Spleen (tissue), 11 donors: ENCODE data around the gene SEC31B. TPM values are rescaled to one million over a fixed set of nuclear protein-coding genes. Genes with fewer than 3 reads are reported as not detected.
A peak's percentile ranks its signal among the peaks of the same experiment; 100 is the strongest.

Experiments
- DNase-seq: peaks from one replicate; pipeline ENCODE4 v3.0.0-alpha.2; 2020
- H3K27ac ChIP-seq, 8 donors: fragments of 200-600 bp; sonication (generic) in 7 of 8; 1 replicate in 4 of 8; 2 replicates in 4 of 8; pipeline versions ENCODE4 v1.5.0 to v1.8.0; 2016 to 2021; ENCODE audit warnings: inconsistent platforms in 4 of 8, mild to moderate bottlenecking in 4 of 8, moderate library complexity in 1 of 8
- H3K27me3 ChIP-seq, 7 donors: fragments of 200-600 bp; sonication (generic) in 6 of 7; replicated peaks in 1 of 7; 1 replicate in 4 of 7; 2 replicates in 3 of 7; pipeline versions ENCODE4 v1.5.0 to v1.8.0; 2016 to 2021; ENCODE audit warnings: inconsistent platforms in 3 of 7, mild to moderate bottlenecking in 1 of 7
- H3K36me3 ChIP-seq, 6 donors: fragments of 200-600 bp; sonication (generic) in 5 of 6; 1 replicate in 4 of 6; 2 replicates in 2 of 6; pipeline versions ENCODE4 v1.5.0 to v1.8.0; 2016 to 2021; ENCODE audit warnings: inconsistent platforms in 2 of 6
- H3K4me1 ChIP-seq, 6 donors: fragments of 200-600 bp; sonication (generic) in 5 of 6; 1 replicate in 3 of 6; 2 replicates in 3 of 6; pipeline versions ENCODE4 v1.5.0 to v1.8.0; 2016 to 2021; ENCODE audit warnings: inconsistent platforms in 3 of 6
- H3K4me3 ChIP-seq, 8 donors: fragments of 200-600 bp; sonication (generic) in 7 of 8; 1 replicate in 4 of 8; 2 replicates in 4 of 8; pipeline versions ENCODE4 v1.5.0 to v1.8.0; 2016 to 2021; ENCODE audit warnings: inconsistent platforms in 4 of 8, mild to moderate bottlenecking in 4 of 8, moderate library complexity in 2 of 8
- H3K9me3 ChIP-seq, 8 donors: fragments of 200-600 bp; sonication (generic) in 7 of 8; 1 replicate in 4 of 8; 2 replicates in 4 of 8; pipeline versions ENCODE4 v1.5.0 to v1.8.0; 2016 to 2021; ENCODE audit warnings: inconsistent platforms in 4 of 8
- CTCF ChIP-seq, 11 experiments: fragments of 200-600 bp in 7 of 11; fragments of 450-650 bp in 4 of 11; sonication (generic) in 4 of 11; IDR thresholded peaks in 8 of 11; conservative IDR thresholded peaks in 3 of 11; 1 replicate in 7 of 11; 2 replicates in 4 of 11; pipeline versions ENCODE4 v1.4.0 to v1.8.0; 2016 to 2021; ENCODE audit warnings: antibody characterized with exemption in 11 of 11, inconsistent platforms in 4 of 11, mild to moderate bottlenecking in 1 of 11
- POLR2A ChIP-seq, 3 donors: fragments of 450-650 bp; IDR thresholded peaks; one replicate each; pipeline ENCODE4 v1.5.1; 2017; ENCODE audit warnings: antibody characterized with exemption in 3 of 3, mild to moderate bottlenecking in 1 of 3
- POLR2AphosphoS5 ChIP-seq, 3 donors: sonication (generic); formaldehyde crosslinking; IDR thresholded peaks; one replicate each; pipeline ENCODE4 v1.5.1; 2017; ENCODE audit warnings: antibody characterized with exemption in 3 of 3
- WGBS, 5 donors: extraction: QIAGEN DNeasy Blood & Tissue Kit in 3 of 5; methylation state at CpG; one replicate each; pipeline versions ENCODE4 v1.1.5 to v1.1.7; 2013 to 2018; 5-methylcytosine and 5-hydroxymethylcytosine counted together
- intact Hi-C: fragments of 100-400 bp; cut with DNase I; formaldehyde crosslinking; loops from one replicate; pipeline ENCODE4 v1.15.0; 2023; ENCODE audit warnings: low total_unique reads
- polyA plus RNA-seq, 3 donors: library from polyadenylated mRNA; stranded (reverse); fragments of 200-250 nt; gene quantifications; one replicate each; pipeline ENCODE4 v1.2.1, GENCODE V29; 2013
- total RNA-seq, 7 donors: library from RNA; depleted of rRNA in 3 of 7; stranded (reverse); fragments of >200 nt in 3 of 7; fragmentation: NEBNext Ultra II Directional in 4 of 7; extraction: Animal tissue kit (Norgen Biotek cat#: 25700) in 4 of 7; gene quantifications; one replicate each; pipeline versions ENCODE4 v1.1.0 to v1.2.1, GENCODE V29; 2016 to 2021
- donor health status: healthy with polysubstance abuse.
- donor health status: DM: no; HTN: no; CAD: no; lungs with moderate emphysema.
- donor health status: DM: no; HTN: no; CAD: no.
- donor health status: Bipolar disorder and iron deficiency.
- donor health status: healthy.
- donor health status: DM: no; HTN: no; CAD: no.
- donor health status: DM: yes; HTN: yes; CAD: no.

SEC31B gene
- total and polyA plus RNA-seq, 10 donors = 12.0 to 30.7 (median 20.2) TPM

DNA sequence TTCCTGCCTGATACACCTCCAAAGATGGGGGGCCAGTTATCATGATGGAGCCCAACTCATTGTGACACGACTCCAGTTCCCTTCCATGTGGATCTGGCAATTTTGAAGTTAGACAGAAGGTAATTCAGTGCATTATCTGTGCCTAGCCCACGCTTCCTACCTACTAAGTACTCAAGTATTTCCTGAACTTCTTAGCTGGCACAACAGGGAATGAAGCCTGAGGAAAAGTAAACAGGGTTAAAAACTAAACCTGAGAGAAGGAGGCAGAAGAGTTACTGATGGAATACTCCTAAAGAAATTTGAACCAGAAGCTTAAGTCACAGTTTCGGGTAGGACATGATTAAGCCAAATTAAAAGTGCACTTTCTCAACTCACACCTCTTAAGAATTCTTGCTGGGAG lies 1.1 kb upstream of the SEC31B start:
- intact Hi-C loops = no loop called here
- H3K36me3 ChIP-seq = peaks cover 0 to 54% (median 31%) of the 10 kb centered on the region in 6 donors
- H3K27ac ChIP-seq = no peak overlapping the region
- DNase-seq = no peak
- peaks cover 0 to 20% (median 16%) of the 10 kb centered on the region in 6 donors for H3K4me1 ChIP-seq
- H3K9me3 ChIP-seq = no peaks in the 10 kb centered on the region
- whole genome bisulfite sequencing, 5 donors = 78 to 93% (median 85%) methylated on average over 3 of the region's 3 CpGs
- peaks cover 0 to 12% (median 4%) of the 10 kb centered on the region in 7 donors for H3K27me3 ChIP-seq
- no peak overlapping the region for H3K4me3 ChIP-seq
- TF ChIP-seq POLR2A (IDR thresholded peaks at IDR 0.05) (no peak), POLR2AphosphoS5 (IDR thresholded peaks at IDR 0.05) (no peak), CTCF (IDR thresholded peaks at IDR 0.05 in 8 of 11, conservative IDR thresholded peaks at IDR 0.05 in 3 of 11) (no peak)

DNA sequence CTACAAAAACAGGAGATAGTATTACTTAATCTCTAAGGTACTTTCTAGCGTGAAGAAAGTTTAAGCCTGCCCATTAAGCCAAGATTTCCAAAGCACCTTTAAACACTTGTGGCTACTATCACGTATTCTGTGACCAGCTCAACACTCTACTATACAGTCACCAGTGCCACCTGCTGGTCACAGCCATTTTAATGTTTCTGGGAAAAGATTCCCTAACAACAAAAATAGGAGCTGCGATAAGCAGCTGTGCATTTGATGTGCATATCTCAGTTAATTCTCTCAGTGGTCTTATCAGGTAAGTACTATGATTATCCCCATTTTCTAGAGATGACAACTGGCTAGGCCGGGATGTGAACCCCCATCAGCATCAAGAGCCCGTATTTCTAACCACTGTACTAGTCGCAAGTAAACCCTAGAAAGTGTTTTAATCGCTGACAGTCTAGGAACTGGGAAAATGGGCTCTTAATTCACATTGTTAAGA lies 860 bp downstream of the SEC31B start:
- DNase-seq = no peak
- Histone ChIP-seq H3K9me3 (no peaks in the 10 kb centered on the region), H3K4me3 (peak overlapping the region in 5 of 8 donors; percentile 26 to 65 (median 39)), H3K27ac (no peak overlapping the region), H3K27me3 (peaks cover 0 to 12% (median 4%) of the 10 kb centered on the region in 7 donors), H3K36me3 (peaks cover 0 to 44% (median 15%) of the 10 kb centered on the region in 6 donors), H3K4me1 (peaks cover 0 to 19% (median 16%) of the 10 kb centered on the region in 6 donors)
- TF ChIP-seq POLR2A (IDR thresholded peaks at IDR 0.05) (no peak), CTCF (IDR thresholded peaks at IDR 0.05 in 8 of 11, conservative IDR thresholded peaks at IDR 0.05 in 3 of 11) (peak; percentile 40 to 73 (median 64))
- WGBS, 5 donors = 14 to 27% (median 24%) methylated on average over 7 of the region's 7 CpGs
- intact Hi-C loops = loop anchor here (5.0 kb wide), 1 partner anchor 82 kb away; no protein-coding TSS in a partner anchor

DNA sequence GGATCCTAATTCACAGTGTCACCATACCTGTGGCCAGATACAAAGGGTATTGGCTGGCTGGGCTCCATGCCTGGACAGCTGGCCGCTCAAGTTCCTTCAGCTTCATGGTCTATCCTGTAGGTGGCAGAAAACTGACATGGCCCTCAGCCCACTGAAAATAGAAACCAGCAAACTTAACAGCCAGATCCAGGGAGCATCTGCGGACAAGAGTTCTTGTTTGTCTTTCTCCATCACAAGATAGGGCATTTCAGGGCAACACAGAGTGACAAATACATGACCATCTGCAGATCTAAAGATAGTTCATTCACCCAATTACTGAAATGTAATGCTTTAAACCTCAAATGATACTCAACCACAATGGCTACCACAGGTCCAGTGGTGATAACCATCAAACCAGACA lies 2.8 kb downstream of the SEC31B start:
- WGBS, 5 donors = 86 to 98% (median 88%) methylated on average over 2 of the region's 2 CpGs
- H3K4me1 ChIP-seq = peaks cover 0 to 26% (median 16%) of the 10 kb centered on the region in 6 donors

More for the DNA sequence above, 2.8 kb downstream of the SEC31B start:
- Histone ChIP-seq H3K36me3 (peaks cover 0 to 37% (median 6%) of the 10 kb centered on the region in 6 donors), H3K27ac (no peak overlapping the region), H3K27me3 (peaks cover 0 to 12% (median 4%) of the 10 kb centered on the region in 7 donors), H3K9me3 (no peaks in the 10 kb centered on the region), H3K4me3 (no peak overlapping the region)
- intact Hi-C loops = loop anchor here (5.0 kb wide), 1 partner anchor 80 kb away; no protein-coding TSS in a partner anchor
- DNase-seq = no peak
- TF ChIP-seq CTCF (IDR thresholded peaks at IDR 0.05 in 8 of 11, conservative IDR thresholded peaks at IDR 0.05 in 3 of 11) = no peak
